Left lung (tissue), 14 donors: ENCODE results near the gene XRN2. TPM values are rescaled to one million over a fixed set of nuclear protein-coding genes. Genes with fewer than 3 reads are reported as not detected.

Source experiments
- ATAC-seq: fragments of 200-7000 bp; cut with Tn5 transposase; one replicate; pipeline ENCODE4 v1.9.1; 2020; ENCODE audit warnings: moderate library complexity
- DNase-seq, 4 donors: peaks; one replicate each; pipeline ENCODE4 v3.0.0-alpha.2; 2013 to 2020
- H3K27ac ChIP-seq, 2 donors: fragments of 200-600 bp; sonication (generic) in 1 of 2; one replicate each; pipeline versions ENCODE4 v1.5.0 to v1.8.0; 2020 to 2021
- H3K27me3 ChIP-seq, 2 donors: fragments of 200-600 bp; sonication (generic) in 1 of 2; one replicate each; pipeline versions ENCODE4 v1.5.0 to v1.8.0; 2020 to 2021
- H3K36me3 ChIP-seq, 2 donors: fragments of 200-600 bp; sonication (generic) in 1 of 2; one replicate each; pipeline versions ENCODE4 v1.5.0 to v1.8.0; 2020 to 2021
- H3K4me1 ChIP-seq, 2 donors: fragments of 200-600 bp; one replicate each; pipeline ENCODE4 v1.8.0; 2021
- H3K4me3 ChIP-seq, 2 donors: fragments of 200-600 bp; sonication (generic) in 1 of 2; one replicate each; pipeline versions ENCODE4 v1.5.0 to v1.8.0; 2020 to 2021; ENCODE audit warnings: mild to moderate bottlenecking in 1 of 2
- H3K9me3 ChIP-seq, 2 donors: fragments of 200-600 bp; sonication (generic) in 1 of 2; one replicate each; pipeline versions ENCODE4 v1.5.0 to v1.8.0; 2020 to 2021
- intact Hi-C, 2 donors: fragments of 100-400 bp; cut with DNase I; formaldehyde crosslinking; loops; one replicate each; pipeline versions ENCODE4 v1.11.2 to v1.14.2; 2022
- long read RNA-seq, 12 donors: library from polyadenylated mRNA in 2 of 12; unstranded in 2 of 12; transcript quantifications; one replicate each; pipeline ENCODE4 v2.0.0 and lab custom pipeline, GENCODE V29; 2019 to 2026
- polyA plus RNA-seq, 6 donors: library from polyadenylated mRNA; unstranded; fragments of 120-200 nt; gene quantifications; one replicate each; pipeline ENCODE4 v1.2.1, GENCODE V29; 2013; ENCODE audit not compliant: insufficient read length in 6 of 6
- total RNA-seq, 2 donors: library from RNA; stranded (reverse); fragmentation: NEBNext Ultra II Directional; extraction: Animal tissue kit (Norgen Biotek cat#: 25700); gene quantifications; one replicate each; pipeline ENCODE4 v1.2.1, GENCODE V29; 2021
- TF ChIP-seq, protein P1 (sequence below), 2 donors: fragments of 200-600 bp; sonication (generic) in 1 of 2; IDR thresholded peaks; one replicate each; pipeline versions ENCODE4 v1.5.0 to v1.8.0; 2021; ENCODE audit warnings: antibody characterized with exemption in 2 of 2
- donor health status: DM: no; HTN: yes; CAD: no.
- donor health status: DM: no; HTN: no; CAD: no.

XRN2 gene, protein sequence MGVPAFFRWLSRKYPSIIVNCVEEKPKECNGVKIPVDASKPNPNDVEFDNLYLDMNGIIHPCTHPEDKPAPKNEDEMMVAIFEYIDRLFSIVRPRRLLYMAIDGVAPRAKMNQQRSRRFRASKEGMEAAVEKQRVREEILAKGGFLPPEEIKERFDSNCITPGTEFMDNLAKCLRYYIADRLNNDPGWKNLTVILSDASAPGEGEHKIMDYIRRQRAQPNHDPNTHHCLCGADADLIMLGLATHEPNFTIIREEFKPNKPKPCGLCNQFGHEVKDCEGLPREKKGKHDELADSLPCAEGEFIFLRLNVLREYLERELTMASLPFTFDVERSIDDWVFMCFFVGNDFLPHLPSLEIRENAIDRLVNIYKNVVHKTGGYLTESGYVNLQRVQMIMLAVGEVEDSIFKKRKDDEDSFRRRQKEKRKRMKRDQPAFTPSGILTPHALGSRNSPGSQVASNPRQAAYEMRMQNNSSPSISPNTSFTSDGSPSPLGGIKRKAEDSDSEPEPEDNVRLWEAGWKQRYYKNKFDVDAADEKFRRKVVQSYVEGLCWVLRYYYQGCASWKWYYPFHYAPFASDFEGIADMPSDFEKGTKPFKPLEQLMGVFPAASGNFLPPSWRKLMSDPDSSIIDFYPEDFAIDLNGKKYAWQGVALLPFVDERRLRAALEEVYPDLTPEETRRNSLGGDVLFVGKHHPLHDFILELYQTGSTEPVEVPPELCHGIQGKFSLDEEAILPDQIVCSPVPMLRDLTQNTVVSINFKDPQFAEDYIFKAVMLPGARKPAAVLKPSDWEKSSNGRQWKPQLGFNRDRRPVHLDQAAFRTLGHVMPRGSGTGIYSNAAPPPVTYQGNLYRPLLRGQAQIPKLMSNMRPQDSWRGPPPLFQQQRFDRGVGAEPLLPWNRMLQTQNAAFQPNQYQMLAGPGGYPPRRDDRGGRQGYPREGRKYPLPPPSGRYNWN
- total RNA-seq (10 to 100 TPM; 45.9 to 59.9 TPM), polyA plus RNA-seq (10 to 100 TPM; 74.1 to 90.2 (median 79.9) TPM)
- long read RNA-seq, donor 1, transcript XRN2-201 (30 exons, 3,437 nt): major isoform, 7 of 135 reads
- long read RNA-seq, donor 1, partial matches to known transcripts: 128 of 135 reads
- long read RNA-seq, donor 1, other reads (novel, unspliced or antisense): 0 of 135 reads
- long read RNA-seq, donor 2, partial matches to known transcripts: 99 of 100 reads
- long read RNA-seq, donor 2, other reads (novel, unspliced or antisense): 0 of 100 reads
- long read RNA-seq, donor 3, transcript XRN2-201 (30 exons, 3,437 nt): major isoform, 6 of 44 reads
- long read RNA-seq, donor 3, partial matches to known transcripts: 38 of 44 reads
- long read RNA-seq, donor 3, other reads (novel, unspliced or antisense): 0 of 44 reads
- long read RNA-seq, donor 4, partial matches to known transcripts: 53 of 61 reads
- long read RNA-seq, donor 4, other reads (novel, unspliced or antisense): 6 of 61 reads
- long read RNA-seq, donor 5, transcript XRN2-201 (30 exons, 3,437 nt): major isoform, 5 of 117 reads
- long read RNA-seq, donor 5, partial matches to known transcripts: 112 of 117 reads
- long read RNA-seq, donor 5, other reads (novel, unspliced or antisense): 0 of 117 reads
- long read RNA-seq, donor 6, transcript XRN2-201 (30 exons, 3,437 nt): major isoform, 9 of 89 reads
- long read RNA-seq, donor 6, partial matches to known transcripts: 80 of 89 reads
- long read RNA-seq, donor 6, other reads (novel, unspliced or antisense): 0 of 89 reads
- long read RNA-seq, donor 7, partial matches to known transcripts: 15 of 17 reads
- long read RNA-seq, donor 7, other reads (novel, unspliced or antisense): 0 of 17 reads
- long read RNA-seq, donor 8, partial matches to known transcripts: 18 of 21 reads
- long read RNA-seq, donor 8, other reads (novel, unspliced or antisense): 0 of 21 reads
- long read RNA-seq, donor 9: 0 reads
- long read RNA-seq, donor 10, partial matches to known transcripts: 45 of 52 reads
- long read RNA-seq, donor 10, other reads (novel, unspliced or antisense): 7 of 52 reads
- long read RNA-seq, donor 11: 0 reads
- long read RNA-seq, donor 12, partial matches to known transcripts: 72 of 74 reads
- long read RNA-seq, donor 12, other reads (novel, unspliced or antisense): 0 of 74 reads

DNA sequence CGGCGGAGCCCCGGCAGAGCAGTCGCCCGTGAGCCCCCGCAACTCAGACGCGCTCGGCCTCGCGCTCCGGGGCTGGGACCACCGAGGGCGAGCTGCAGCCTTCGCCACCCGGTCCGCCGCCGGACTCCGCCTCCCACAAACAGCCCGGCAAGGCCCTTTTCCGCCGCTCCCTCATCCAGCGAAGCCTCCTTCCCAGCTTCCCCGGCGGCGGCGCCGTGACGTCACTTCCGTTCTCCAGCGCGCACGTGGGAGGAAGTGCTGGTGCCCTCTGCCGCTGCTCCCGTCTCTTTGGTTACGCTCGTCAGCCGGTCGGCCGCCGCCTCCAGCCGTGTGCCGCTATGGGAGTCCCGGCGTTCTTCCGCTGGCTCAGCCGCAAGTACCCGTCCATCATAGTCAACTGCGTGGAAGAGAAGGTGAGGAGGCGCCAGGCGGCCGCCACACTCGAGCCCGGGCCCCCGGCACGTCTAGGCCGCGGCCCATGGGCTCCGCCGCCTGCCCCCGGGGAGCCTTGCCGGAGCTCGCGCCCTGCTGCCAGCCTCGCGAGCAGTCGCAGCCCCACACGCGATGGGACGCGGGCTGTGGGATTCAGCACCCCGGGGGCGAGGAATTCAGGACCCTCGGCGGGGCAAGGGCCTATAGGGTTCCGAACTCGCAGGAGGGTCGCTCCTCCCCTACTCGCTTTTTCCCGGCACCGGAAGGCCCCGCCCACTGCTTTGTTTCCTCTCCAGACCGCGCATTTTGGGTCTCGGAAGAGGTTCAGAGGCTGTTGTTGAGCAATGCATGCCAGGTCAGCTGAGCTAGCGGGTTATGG lies at the start of gene XRN2:
Gene XRN2 (plus strand): TSS at position 271 of the 811 bp plus-strand sequence. CDS start 68 bp downstream, at position 339.
- peak within 1 kb of the TSS; percentile 76 to 90 for H3K4me3 ChIP-seq
- no peaks in the 10 kb centered on the region for H3K9me3 ChIP-seq
- H3K27ac ChIP-seq: peak within 1 kb of the TSS; percentile 97 to 98
- DNase-seq (peak; percentile 96 to 98 (median 96)), ATAC-seq (peak; percentile 97)
- H3K4me1 ChIP-seq: peaks cover 9 to 45% of the 10 kb centered on the region in 2 donors
- peaks cover 0 to 12% of the 10 kb centered on the region in 2 donors for H3K36me3 ChIP-seq
- TF ChIP-seq, protein P1, sequence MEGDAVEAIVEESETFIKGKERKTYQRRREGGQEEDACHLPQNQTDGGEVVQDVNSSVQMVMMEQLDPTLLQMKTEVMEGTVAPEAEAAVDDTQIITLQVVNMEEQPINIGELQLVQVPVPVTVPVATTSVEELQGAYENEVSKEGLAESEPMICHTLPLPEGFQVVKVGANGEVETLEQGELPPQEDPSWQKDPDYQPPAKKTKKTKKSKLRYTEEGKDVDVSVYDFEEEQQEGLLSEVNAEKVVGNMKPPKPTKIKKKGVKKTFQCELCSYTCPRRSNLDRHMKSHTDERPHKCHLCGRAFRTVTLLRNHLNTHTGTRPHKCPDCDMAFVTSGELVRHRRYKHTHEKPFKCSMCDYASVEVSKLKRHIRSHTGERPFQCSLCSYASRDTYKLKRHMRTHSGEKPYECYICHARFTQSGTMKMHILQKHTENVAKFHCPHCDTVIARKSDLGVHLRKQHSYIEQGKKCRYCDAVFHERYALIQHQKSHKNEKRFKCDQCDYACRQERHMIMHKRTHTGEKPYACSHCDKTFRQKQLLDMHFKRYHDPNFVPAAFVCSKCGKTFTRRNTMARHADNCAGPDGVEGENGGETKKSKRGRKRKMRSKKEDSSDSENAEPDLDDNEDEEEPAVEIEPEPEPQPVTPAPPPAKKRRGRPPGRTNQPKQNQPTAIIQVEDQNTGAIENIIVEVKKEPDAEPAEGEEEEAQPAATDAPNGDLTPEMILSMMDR (IDR thresholded peaks at IDR 0.05): no peak
- intact Hi-C loops: no loop called here
- no peaks in the 10 kb centered on the region for H3K27me3 ChIP-seq

DNA sequence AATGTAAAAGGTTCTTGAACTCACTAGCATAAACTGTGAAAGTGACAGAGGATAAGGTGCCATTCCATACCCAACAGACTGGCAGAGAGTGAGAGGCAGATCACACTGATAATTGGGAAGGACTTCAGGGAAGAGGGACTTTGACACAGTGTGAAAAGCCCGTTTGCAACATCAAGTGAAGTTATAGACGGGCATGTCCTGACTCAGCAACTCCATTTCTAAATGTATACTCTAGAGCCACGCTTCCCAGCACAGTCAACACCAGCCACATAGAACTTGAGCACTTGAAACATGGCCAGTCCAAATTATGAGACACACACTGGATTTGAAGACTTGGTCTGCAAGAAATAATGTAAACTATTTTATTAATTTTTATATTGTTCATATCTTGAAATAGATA lies 45.9 kb upstream of the XRN2 start:
- Histone ChIP-seq H3K27me3 (no peaks in the 10 kb centered on the region), H3K36me3 (no peaks in the 10 kb centered on the region), H3K27ac (no peak overlapping the region), H3K9me3 (no peaks in the 10 kb centered on the region), H3K4me1 (no peaks in the 10 kb centered on the region), H3K4me3 (no peak overlapping the region)
- DNase-seq (no peak), ATAC-seq (no peak)
- intact Hi-C loops: no loop called here
- TF ChIP-seq, protein P1 (IDR thresholded peaks at IDR 0.05): no peak

DNA sequence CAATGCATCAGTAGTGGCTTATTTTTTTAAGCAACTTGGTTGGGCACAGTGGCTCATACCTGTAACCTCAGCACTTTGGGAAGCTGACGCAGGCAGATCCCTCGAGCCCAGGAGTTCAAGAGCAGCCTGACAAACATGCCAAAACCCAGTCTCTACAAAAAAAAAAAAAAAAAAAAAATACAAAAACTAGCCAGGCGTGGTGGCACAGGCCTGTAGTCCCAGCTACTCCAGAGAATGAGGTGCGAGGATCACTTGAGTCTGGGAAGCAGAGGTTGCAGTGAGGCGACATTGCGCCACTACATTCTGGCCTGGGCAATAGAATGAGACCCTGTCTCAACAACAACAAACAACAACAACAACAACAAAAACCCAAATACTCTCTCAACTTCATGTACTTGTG lies 44.7 kb upstream of the XRN2 start:
- Histone ChIP-seq H3K27ac (no peak overlapping the region), H3K36me3 (no peaks in the 10 kb centered on the region), H3K4me3 (no peak overlapping the region), H3K4me1 (no peaks in the 10 kb centered on the region), H3K9me3 (no peaks in the 10 kb centered on the region), H3K27me3 (no peaks in the 10 kb centered on the region)
- intact Hi-C loops: no loop called here
- TF ChIP-seq, protein P1 (IDR thresholded peaks at IDR 0.05): no peak
- DNase-seq (no peak), ATAC-seq (no peak)
